ENCODE measurements around the gene APOA5.
A peak's percentile ranks its signal among the peaks of the same experiment; 100 is the strongest.

Gene APOA5

DNA sequence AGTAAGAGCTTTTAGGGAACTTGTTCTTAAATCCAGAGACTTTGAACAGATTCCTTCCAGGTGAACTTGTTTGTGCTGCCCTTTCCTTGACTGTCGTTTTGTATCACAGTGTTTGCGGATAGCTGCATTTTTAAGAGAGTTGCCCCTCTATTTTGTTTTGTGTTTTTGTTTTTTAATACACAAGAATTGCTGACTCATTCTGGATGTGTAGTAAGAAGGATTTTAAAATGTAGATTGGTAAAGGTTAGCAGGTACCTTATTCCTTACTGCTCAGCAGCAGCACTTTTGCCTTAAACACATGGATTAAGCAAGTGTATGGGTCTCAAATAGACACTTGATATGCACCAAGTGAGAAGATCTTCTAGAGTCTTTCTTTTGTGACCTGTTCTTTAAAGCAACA, 8.9 kb upstream of the APOA5 start:
- DNase-seq (ENCODE audit: low read depth in 2 of 2) = no peak

DNA sequence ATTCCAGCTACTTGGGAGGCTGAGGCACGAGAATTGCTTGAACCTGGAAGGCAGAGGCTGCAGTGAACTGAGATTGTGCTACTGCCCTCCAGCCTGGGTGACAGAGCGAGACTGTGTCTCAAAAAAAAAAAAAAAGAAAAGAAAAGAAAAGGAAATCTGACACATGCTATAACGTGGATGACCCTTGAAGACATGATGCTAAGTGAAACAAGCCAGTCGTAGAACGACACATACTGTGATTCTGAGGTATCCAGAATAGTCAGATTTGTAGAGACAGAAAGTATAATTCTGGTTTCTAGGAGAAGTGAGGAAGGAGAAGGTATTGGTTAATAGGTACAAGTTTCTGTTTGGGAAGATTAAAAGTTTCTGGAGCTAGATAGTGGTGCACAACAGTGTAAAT, 6.7 kb upstream of the APOA5 start:
- no peak for DNase-seq (ENCODE audit: low read depth in 2 of 2)

GRCh38 chr11:116797816-116798215, 6.1 kb upstream of the APOA5 start:
- no peak for DNase-seq (ENCODE audit: low read depth in 2 of 2)

- no peak for DNase-seq (ENCODE audit: low read depth in 2 of 2)
Observed at GRCh38 chr11:116796548-116796947, 4.9 kb upstream of the APOA5 start.

DNA sequence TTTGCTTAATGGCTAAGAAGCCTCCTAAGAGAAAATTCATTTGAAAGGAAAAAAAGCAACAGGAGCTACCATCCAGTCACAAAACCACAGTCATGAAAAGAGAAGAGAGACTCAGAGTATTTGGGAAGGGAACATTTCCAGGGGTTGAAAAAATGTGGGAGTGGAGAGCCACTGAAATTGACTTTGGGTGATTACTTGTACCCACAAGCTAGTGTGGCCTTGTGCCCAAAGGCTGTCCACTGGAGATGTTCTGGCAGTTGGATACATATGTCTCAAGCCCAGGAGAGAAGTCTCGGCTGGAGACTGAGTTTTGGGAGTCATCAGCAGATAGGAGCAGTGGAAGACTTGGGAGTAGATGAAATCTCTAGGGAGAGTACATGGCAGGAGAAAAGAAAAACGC, 3.2 kb upstream of the APOA5 start:
- no peak for DNase-seq (ENCODE audit: low read depth in 2 of 2)

DNA sequence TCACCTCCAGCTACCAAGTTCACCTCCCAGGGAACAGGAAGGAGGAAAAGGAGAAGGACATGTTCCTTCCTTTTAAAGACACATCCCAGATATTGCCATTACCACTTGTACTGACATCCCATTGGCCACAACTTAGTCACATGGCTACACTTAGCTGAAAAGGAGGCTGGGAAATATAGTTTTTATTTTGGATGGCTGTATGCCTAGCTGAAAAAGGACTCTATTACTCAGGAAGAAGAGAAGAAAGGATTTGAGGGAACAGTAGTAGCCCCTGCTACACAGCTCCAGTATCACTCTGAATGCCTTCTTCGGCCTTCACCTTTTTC, 2.1 kb upstream of the APOA5 start:
- DNase-seq (ENCODE audit: low read depth in 2 of 2) = no peak

DNA sequence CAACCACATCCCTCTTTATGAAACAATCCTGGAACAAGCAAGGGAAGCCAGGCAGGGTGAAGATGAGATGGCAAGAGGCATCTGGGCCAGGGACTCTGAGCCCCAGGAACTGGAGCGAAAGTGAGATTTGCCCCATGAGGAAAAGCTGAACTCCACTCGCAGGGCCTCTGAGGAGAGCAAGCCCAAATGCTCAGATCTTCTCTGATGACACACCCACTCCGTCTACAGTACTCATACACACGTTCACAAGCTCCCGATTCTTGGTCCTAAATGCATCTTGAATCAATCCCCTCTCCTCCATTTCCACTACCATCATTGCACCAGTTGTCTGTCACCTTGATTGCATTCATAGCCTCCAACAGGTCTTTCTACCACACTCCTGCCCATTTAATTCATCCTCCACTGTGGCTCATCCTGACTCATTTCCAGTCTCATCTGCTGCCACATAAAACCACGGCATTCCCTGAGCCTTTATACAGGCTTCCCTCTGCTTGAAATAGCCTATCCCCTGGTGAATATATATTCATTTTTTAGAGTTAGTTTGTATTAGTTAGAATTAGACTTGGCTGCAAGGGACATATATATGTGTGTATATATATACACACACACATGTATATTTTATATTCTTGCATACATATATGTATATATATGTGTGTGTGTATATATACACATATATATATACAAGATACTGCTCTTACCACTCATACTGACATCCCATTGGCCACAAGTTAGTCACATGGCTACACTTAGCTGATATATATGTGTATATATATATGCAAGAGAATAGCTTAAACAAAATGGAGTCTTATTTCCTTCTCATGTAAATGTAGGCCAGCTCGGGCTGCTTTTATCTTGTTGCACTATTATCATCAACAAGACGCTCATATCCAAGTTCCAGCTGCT, 1.4 kb upstream of the APOA5 start:
- no peak for DNase-seq (ENCODE audit: low read depth in 2 of 2)

GRCh38 chr11:116792144-116792868, 627 bp upstream of the APOA5 start:
- no peak for DNase-seq (ENCODE audit: low read depth in 2 of 2)

GRCh38 chr11:116791002-116791812, 472 bp downstream of the APOA5 start:
- DNase-seq (ENCODE audit: low read depth in 2 of 2) = peak; percentile 43 to 53

- no peak for DNase-seq (ENCODE audit: low read depth in 2 of 2)
Observed at GRCh38 chr11:116790167-116791001, 1.3 kb downstream of the APOA5 start.

GRCh38 chr11:116788975-116789374, 2.7 kb downstream of the APOA5 start:
- DNase-seq (ENCODE audit: low read depth in 2 of 2) = no peak

DNA sequence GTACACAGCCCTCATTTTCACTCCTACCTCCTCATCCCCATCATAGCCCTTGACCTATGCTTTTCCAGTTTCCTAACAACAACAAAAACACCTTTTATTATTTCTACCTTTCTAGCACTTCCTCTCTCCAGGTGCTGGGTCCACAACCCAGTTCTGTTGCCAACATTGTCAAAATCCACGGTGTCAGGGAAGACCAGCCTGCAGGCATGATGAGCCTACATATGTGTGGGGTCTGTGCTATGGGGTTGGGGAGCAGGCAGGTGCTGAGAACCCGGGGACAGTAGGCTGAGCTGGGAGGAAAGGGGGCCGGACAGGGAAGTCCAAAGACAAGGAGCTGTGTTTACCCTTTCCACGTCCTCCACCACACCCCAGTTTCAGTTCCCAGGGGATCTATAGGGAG, 3.1 kb downstream of the APOA5 start:
- DNase-seq (ENCODE audit: low read depth in 2 of 2) = no peak

GRCh38 chr11:116787786-116788486, 3.7 kb downstream of the APOA5 start, which contains the start of gene ZPR1:
Gene ZPR1, minus strand, starts transcription at chr11:116788023. Its CDS starts 33 bp downstream, at chr11:116787990.
- DNase-seq (ENCODE audit: low read depth in 2 of 2) = peak; percentile 71

DNA sequence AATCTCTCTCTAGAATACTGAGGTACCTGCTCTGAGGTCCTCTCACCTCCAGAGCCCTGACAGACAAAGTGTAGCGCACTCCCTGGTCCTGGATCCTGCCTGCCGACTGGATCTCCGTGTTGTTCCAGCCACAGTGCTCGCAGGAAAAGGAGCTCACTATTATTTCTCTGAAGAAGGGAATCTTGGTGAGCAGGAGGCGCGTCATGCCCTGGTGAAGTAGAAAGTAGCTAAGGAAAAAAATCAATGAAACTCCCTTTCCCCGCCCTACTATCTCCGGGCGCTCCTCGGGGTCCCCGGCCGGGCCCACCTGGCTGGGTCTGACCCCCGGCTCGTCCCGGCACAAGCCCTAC, 4.3 kb downstream of the APOA5 start:
- DNase-seq (ENCODE audit: low read depth in 2 of 2) = no peak

- DNase-seq (ENCODE audit: low read depth in 2 of 2) = no peak
Observed at GRCh38 chr11:116786966-116787365, 4.7 kb downstream of the APOA5 start.

DNA sequence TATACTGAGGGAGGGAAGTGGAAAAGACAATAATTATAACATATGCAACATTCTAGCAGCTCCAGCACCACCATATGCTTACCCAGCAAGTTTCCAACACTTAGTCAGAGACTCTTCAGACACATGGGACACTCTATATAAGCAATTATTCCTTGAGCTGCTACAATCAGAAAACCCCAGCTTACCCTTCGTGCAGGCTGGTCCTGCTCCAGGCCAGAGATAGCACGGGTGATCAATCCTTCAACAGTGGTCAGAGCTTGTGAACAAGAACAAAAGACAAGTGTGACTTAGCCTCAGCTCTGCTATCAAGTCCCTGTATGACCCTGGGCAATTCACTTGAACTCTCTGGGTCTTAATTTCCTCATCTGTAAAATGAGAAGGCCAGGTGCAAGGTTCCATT, 5.4 kb downstream of the APOA5 start:
- DNase-seq (ENCODE audit: low read depth in 2 of 2) = no peak

DNA sequence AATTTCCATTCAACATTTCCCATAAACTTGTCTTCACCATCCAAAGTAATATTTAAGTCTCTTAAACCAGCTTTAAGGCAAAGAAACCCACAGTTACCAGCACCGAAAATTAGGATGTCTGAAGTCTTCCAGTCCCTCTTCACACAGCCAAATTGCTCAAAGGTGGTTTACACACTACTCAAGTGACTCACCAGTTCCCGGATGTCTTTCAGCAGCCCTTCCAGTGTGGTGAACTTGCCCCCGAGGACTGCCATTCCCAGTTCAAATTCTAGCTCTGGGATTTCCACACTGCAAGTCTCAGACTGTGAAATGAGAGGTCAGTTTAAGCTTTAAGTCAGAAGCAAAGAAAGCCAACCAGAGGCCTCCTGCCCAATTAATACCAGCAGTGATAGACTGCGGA, 9.0 kb downstream of the APOA5 start:
- no peak for DNase-seq (ENCODE audit: low read depth in 2 of 2)

- DNase-seq (ENCODE audit: low read depth in 2 of 2) = no peak
Observed at GRCh38 chr11:116778556-116778955, 13.1 kb downstream of the APOA5 start.

DNA sequence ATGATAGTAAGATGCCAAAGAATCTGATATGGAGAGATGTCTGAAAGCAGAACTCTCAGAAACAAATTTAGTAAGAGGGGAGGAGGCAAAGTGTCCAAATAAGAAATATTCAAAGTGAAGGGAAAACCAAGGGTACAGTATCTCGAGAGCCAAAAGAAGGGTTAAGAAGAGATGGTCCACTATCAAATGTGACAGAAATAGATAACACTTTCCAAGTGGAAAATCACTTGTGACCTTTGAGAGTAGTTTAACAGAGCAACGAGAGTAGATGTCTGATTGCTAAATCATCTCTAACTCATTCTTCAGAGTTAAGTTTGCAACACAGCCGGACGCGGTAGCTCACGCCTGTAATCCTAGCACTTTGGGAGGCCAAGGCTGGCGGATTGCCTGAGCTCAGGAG, 14.6 kb downstream of the APOA5 start:
- no peak for DNase-seq (ENCODE audit: low read depth in 2 of 2)

DNA sequence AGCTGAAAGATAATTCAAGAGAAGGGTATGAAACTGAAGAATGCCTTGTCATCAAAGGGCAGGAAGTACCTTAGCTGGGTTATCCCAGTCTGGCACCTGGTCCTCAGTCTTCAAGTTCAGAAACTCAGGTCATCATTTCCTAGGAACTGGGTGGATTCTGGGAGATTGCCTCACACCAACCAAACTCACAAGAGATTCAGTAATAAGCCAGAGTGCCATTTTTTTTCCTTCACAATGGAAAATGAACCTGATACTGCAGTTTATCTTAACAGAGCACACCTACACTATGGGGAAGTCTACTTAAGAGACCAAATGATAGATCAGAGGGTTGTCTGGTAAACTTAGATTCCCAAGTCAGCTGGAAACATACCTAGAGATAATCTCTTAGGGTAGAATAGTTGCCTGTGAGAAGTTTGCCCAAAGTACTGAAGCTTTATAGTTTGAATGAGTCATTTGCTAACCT, 15.1 kb downstream of the APOA5 start:
- DNase-seq (ENCODE audit: low read depth in 2 of 2) = no peak

- DNase-seq (ENCODE audit: low read depth in 2 of 2) = no peak
Observed at GRCh38 chr11:116775975-116776374, 15.7 kb downstream of the APOA5 start.

All from activated CD8-positive, alpha-beta memory T cell treated with anti-CD3 and anti-CD28 coated beads for 4 hours (primary cell).